ENCODE measurements around the gene GABBR2.

DNA sequence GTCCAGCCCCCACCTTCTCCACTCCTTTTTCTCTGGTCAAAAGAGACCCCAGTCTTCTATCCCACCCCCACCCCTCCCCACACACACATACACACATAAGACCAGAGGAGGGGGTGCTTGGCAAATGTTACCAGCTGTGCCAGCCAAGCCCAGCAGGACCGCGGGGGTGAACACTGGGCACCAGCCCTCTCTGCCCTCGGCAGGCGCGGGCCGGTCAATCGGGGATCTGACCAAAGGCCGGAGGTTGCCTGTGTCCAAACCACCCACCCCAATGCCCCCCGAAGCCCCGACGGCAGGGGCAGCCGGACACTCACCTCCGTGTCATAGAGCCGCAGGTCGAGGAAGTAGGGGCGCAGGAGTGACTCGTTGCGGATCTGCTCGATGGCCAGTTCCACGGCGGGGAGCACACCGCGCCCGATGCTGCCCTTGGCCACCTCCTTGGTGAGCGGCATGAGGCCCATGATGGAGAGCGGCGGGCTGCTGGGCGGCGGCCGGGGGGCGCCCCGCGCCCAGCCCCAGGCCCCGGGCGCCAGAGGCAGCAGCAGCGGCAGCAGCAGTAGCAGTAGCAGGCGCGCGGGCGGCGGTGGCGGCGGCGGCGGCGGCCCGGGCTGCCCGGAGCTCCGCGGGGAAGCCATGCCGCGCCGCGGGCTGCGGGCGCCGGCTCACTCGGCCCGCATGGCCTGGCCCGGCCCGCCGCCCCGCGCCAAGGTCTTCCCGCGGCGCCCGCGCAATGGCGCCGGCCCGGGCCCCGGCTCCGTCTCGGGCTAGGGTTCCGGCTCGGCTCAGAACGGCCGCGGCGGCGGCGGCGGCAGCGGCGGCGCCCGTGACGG, 417 bp downstream of the GABBR2 start:
- TF ChIP-seq, protein P1, sequence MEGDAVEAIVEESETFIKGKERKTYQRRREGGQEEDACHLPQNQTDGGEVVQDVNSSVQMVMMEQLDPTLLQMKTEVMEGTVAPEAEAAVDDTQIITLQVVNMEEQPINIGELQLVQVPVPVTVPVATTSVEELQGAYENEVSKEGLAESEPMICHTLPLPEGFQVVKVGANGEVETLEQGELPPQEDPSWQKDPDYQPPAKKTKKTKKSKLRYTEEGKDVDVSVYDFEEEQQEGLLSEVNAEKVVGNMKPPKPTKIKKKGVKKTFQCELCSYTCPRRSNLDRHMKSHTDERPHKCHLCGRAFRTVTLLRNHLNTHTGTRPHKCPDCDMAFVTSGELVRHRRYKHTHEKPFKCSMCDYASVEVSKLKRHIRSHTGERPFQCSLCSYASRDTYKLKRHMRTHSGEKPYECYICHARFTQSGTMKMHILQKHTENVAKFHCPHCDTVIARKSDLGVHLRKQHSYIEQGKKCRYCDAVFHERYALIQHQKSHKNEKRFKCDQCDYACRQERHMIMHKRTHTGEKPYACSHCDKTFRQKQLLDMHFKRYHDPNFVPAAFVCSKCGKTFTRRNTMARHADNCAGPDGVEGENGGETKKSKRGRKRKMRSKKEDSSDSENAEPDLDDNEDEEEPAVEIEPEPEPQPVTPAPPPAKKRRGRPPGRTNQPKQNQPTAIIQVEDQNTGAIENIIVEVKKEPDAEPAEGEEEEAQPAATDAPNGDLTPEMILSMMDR (IDR thresholded peaks at IDR 0.05; ENCODE audit: low read depth, low read length): no peak
- TF ChIP-seq EZH2phosphoT487 (IDR thresholded peaks at IDR 0.05; ENCODE audit: low read depth): no peak

Data from OCI-LY3 (cell line).